Measurements from ENCODE around the gene USP27X. TPM values are rescaled to one million over a fixed set of nuclear protein-coding genes. Genes with fewer than 3 reads are reported as not detected.

The USP27X gene
- total RNA-seq (2012; rRNA removed): 0.76 and 1.3 TPM in 2 replicates

GRCh38 chrX:49878834-49879655 lies at the start of gene USP27X:
Gene USP27X (plus strand): TSS chrX:49879484. CDS start chrX:49880308, 824 bp downstream.
- Histone ChIP-seq H3K4me2 (ENCODE audit: low read length) (peak within 1 kb of the TSS; percentile 86), H3K36me3 (ENCODE audit: insufficient read depth, low read length) (no peaks in the 10 kb centered on the region), H3K27me3 (ENCODE audit: control insufficient read depth, insufficient read depth, low read length) (no peaks in the 10 kb centered on the region), H3K4me1 (ENCODE audit: control insufficient read depth, insufficient read depth, low read length) (peaks cover 6% of the 10 kb centered on the region), H3K9me3 (replicated peaks; ENCODE audit: low read length) (no peaks in the 10 kb centered on the region), H3K4me3 (ENCODE audit: low read length) (peak within 1 kb of the TSS; percentile 77), H3K9ac (ENCODE audit: low read depth, low read length) (peak within 1 kb of the TSS; percentile 82)

DNA sequence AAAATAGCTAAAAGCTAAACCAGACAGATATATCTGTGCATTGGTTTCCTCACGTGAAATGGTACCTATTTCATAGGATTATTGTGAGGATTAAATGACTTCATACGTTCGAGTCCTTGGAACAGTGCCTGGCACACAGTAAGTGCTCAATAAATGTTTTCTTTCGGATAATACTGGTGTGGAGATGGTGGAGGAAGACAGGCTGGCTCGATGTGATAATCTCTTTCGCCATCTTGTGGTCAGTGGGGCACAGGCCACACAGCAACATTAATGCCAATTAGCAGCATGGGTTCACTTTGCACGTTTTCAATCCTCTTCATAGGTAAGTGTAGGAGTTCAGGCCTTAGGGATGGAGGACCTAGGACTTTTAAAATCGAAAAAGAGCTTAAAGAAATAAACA lies 40.9 kb upstream of the USP27X start:
- Histone ChIP-seq H3K27me3 (ENCODE audit: control insufficient read depth, insufficient read depth, low read length) (peaks cover 17% of the 10 kb centered on the region), H3K4me2 (ENCODE audit: low read length) (no peak overlapping the region), H3K9me3 (replicated peaks; ENCODE audit: low read length) (no peaks in the 10 kb centered on the region), H3K4me1 (ENCODE audit: control insufficient read depth, insufficient read depth, low read length) (no peaks in the 10 kb centered on the region), H3K9ac (ENCODE audit: low read depth, low read length) (no peak overlapping the region), H3K36me3 (ENCODE audit: insufficient read depth, low read length) (no peaks in the 10 kb centered on the region), H3K4me3 (ENCODE audit: low read length) (no peak overlapping the region)

- H3K36me3 ChIP-seq (ENCODE audit: insufficient read depth, low read length): no peaks in the 10 kb centered on the region
Measured at GRCh38 chrX:49840679-49841078, 38.6 kb upstream of the USP27X start.

GRCh38 chrX:49842621-49843020 lies 36.7 kb upstream of the USP27X start:
- no peak overlapping the region for H3K4me3 ChIP-seq (ENCODE audit: low read length)
- H3K9me3 ChIP-seq (replicated peaks; ENCODE audit: low read length): no peaks in the 10 kb centered on the region

More at GRCh38 chrX:49840679-49841078, 38.6 kb upstream of the USP27X start:
- Histone ChIP-seq H3K9me3 (replicated peaks; ENCODE audit: low read length) (no peaks in the 10 kb centered on the region), H3K4me2 (ENCODE audit: low read length) (no peak overlapping the region), H3K9ac (ENCODE audit: low read depth, low read length) (no peak overlapping the region), H3K4me1 (ENCODE audit: control insufficient read depth, insufficient read depth, low read length) (no peaks in the 10 kb centered on the region), H3K4me3 (ENCODE audit: low read length) (no peak overlapping the region), H3K27me3 (ENCODE audit: control insufficient read depth, insufficient read depth, low read length) (peaks cover 9% of the 10 kb centered on the region)

DNA sequence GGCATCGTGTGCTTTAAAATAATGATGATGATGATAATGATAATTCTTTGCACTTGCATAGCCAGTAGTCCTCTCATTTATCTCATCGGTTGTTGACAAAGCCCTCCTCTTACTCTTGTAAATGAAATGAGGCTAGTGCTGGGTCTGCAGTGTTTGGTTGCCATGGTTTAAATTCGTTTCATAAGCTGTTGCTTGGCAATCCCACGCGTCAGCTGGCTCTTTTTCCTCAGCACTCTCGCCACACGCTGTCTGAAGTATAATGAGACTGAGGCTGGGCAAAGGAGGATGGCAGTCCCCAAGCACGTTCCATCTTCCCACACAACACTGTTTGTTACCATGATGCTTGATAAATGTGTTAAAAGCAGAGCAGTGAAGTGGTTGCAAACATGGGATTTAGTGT lies 34.7 kb upstream of the USP27X start:
- H3K9ac ChIP-seq (ENCODE audit: low read depth, low read length): no peak overlapping the region
- H3K4me2 ChIP-seq (ENCODE audit: low read length): no peak overlapping the region
- H3K27me3 ChIP-seq (ENCODE audit: control insufficient read depth, insufficient read depth, low read length): peaks cover 5% of the 10 kb centered on the region
- H3K4me1 ChIP-seq (ENCODE audit: control insufficient read depth, insufficient read depth, low read length): no peaks in the 10 kb centered on the region
- H3K4me3 ChIP-seq (ENCODE audit: low read length): no peak overlapping the region
- H3K9me3 ChIP-seq (replicated peaks; ENCODE audit: low read length): peaks cover 5% of the 10 kb centered on the region
- no peaks in the 10 kb centered on the region for H3K36me3 ChIP-seq (ENCODE audit: insufficient read depth, low read length)

More at GRCh38 chrX:49842621-49843020, 36.7 kb upstream of the USP27X start:
- Histone ChIP-seq H3K36me3 (ENCODE audit: insufficient read depth, low read length) (no peaks in the 10 kb centered on the region), H3K4me2 (ENCODE audit: low read length) (no peak overlapping the region), H3K27me3 (ENCODE audit: control insufficient read depth, insufficient read depth, low read length) (peaks cover 7% of the 10 kb centered on the region), H3K4me1 (ENCODE audit: control insufficient read depth, insufficient read depth, low read length) (no peaks in the 10 kb centered on the region), H3K9ac (ENCODE audit: low read depth, low read length) (no peak overlapping the region)

DNA sequence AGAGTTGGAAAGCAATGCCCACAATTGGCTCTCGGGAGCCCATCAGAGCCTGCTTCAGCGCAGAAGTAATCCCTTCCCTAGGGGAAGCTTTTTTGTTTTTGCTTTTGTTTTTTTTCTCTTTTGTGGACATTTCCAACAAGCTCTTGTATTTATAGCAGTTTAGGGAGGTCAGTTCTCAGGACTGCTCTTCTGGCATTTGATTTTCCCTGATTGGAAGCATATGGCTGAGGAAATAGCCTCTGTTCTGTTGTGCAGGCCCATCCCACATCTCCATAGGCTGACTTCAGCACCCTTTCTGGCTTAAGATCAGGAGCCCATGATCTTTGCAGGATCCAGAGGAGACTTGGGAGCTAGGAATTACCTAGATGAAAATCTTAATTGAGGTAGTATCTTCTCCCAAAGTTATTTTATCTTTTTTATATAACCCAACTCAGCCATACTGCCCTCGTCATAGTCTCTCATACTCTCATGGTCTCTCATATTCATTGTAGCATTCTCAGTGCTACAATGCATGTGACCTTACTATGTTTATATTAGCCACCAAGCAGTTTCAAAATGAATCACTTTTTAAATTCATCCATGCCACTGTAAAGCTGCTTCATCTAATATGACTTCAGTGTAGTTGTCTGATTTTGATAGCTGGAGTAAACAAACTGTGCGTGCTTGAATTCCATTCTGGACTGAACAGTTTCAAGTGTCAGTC lies 33.4 kb upstream of the USP27X start:
- H3K9ac ChIP-seq (ENCODE audit: low read depth, low read length): no peak overlapping the region
- H3K4me1 ChIP-seq (ENCODE audit: control insufficient read depth, insufficient read depth, low read length): no peaks in the 10 kb centered on the region
- no peak overlapping the region for H3K4me2 ChIP-seq (ENCODE audit: low read length)
- H3K27me3 ChIP-seq (ENCODE audit: control insufficient read depth, insufficient read depth, low read length): peaks cover 5% of the 10 kb centered on the region
- peaks cover 5% of the 10 kb centered on the region for H3K9me3 ChIP-seq (replicated peaks; ENCODE audit: low read length)
- no peaks in the 10 kb centered on the region for H3K36me3 ChIP-seq (ENCODE audit: insufficient read depth, low read length)
- H3K4me3 ChIP-seq (ENCODE audit: low read length): no peak overlapping the region

GRCh38 chrX:49846522-49846921 lies 32.8 kb upstream of the USP27X start:
- H3K4me3 ChIP-seq (ENCODE audit: low read length): no peak overlapping the region
- H3K4me2 ChIP-seq (ENCODE audit: low read length): no peak overlapping the region
- H3K4me1 ChIP-seq (ENCODE audit: control insufficient read depth, insufficient read depth, low read length): no peaks in the 10 kb centered on the region
- H3K27me3 ChIP-seq (ENCODE audit: control insufficient read depth, insufficient read depth, low read length): peaks cover 6% of the 10 kb centered on the region
- H3K9ac ChIP-seq (ENCODE audit: low read depth, low read length): no peak overlapping the region
- H3K9me3 ChIP-seq (replicated peaks; ENCODE audit: low read length): peaks cover 5% of the 10 kb centered on the region
- no peaks in the 10 kb centered on the region for H3K36me3 ChIP-seq (ENCODE audit: insufficient read depth, low read length)

DNA sequence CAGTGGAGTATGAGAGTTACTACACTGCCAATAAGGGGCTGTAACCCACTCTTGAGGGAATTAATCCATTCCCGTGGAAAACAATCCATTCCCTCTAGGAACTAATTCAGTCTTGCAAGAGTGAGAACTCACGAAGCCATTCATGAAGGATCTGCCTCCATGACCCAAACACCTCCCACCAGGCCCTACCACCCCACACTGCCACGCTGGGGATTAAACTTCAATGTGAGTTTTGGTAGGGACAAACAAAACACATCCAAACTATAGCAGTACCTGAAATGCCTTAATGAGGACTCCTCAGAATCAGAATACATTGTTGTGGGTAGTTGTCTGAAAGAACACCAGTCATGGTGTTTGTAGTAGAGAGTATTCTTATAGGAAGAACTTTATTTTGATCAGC lies 31.0 kb upstream of the USP27X start:
- Histone ChIP-seq H3K9ac (ENCODE audit: low read depth, low read length) (no peak overlapping the region), H3K4me2 (ENCODE audit: low read length) (no peak overlapping the region), H3K36me3 (ENCODE audit: insufficient read depth, low read length) (no peaks in the 10 kb centered on the region), H3K4me1 (ENCODE audit: control insufficient read depth, insufficient read depth, low read length) (no peaks in the 10 kb centered on the region), H3K4me3 (ENCODE audit: low read length) (no peak overlapping the region), H3K9me3 (replicated peaks; ENCODE audit: low read length) (peaks cover 5% of the 10 kb centered on the region), H3K27me3 (ENCODE audit: control insufficient read depth, insufficient read depth, low read length) (peaks cover 15% of the 10 kb centered on the region)

- H3K4me2 ChIP-seq (ENCODE audit: low read length): no peak overlapping the region
- peaks cover 16% of the 10 kb centered on the region for H3K27me3 ChIP-seq (ENCODE audit: control insufficient read depth, insufficient read depth, low read length)
- no peaks in the 10 kb centered on the region for H3K36me3 ChIP-seq (ENCODE audit: insufficient read depth, low read length)
- H3K9ac ChIP-seq (ENCODE audit: low read depth, low read length): no peak overlapping the region
- H3K4me1 ChIP-seq (ENCODE audit: control insufficient read depth, insufficient read depth, low read length): no peaks in the 10 kb centered on the region
- peaks cover 5% of the 10 kb centered on the region for H3K9me3 ChIP-seq (replicated peaks; ENCODE audit: low read length)
- no peak overlapping the region for H3K4me3 ChIP-seq (ENCODE audit: low read length)
Measured at GRCh38 chrX:49850028-49850427, 29.3 kb upstream of the USP27X start.

DNA sequence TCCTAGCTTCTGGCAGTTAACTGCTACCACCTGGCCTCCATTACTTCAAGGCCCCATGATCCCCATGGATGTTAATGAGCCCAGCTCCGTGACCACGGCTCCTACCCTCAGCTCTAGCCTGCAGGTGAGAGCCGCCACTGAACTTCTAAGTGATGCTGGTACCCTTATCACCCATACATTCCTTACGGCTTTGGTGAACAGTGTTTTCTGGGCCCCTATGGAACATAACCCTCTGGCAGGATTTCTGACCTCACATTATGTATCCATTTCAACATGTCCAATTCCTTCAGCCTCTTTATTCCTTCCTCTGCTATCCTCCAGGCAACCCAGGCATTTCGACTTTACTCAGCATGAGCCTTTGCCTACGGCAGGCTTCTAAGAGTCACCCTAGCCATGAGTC lies 25.6 kb upstream of the USP27X start:
- H3K4me3 ChIP-seq (ENCODE audit: low read length): no peak overlapping the region
- H3K4me1 ChIP-seq (ENCODE audit: control insufficient read depth, insufficient read depth, low read length): no peaks in the 10 kb centered on the region
- peaks cover 4% of the 10 kb centered on the region for H3K9me3 ChIP-seq (replicated peaks; ENCODE audit: low read length)
- peaks cover 14% of the 10 kb centered on the region for H3K27me3 ChIP-seq (ENCODE audit: control insufficient read depth, insufficient read depth, low read length)
- no peaks in the 10 kb centered on the region for H3K36me3 ChIP-seq (ENCODE audit: insufficient read depth, low read length)
- H3K9ac ChIP-seq (ENCODE audit: low read depth, low read length): no peak overlapping the region
- H3K4me2 ChIP-seq (ENCODE audit: low read length): no peak overlapping the region

- no peaks in the 10 kb centered on the region for H3K9me3 ChIP-seq (replicated peaks; ENCODE audit: low read length)
- no peak overlapping the region for H3K4me2 ChIP-seq (ENCODE audit: low read length)
- H3K27me3 ChIP-seq (ENCODE audit: control insufficient read depth, insufficient read depth, low read length): peaks cover 12% of the 10 kb centered on the region
- H3K36me3 ChIP-seq (ENCODE audit: insufficient read depth, low read length): no peaks in the 10 kb centered on the region
- H3K9ac ChIP-seq (ENCODE audit: low read depth, low read length): no peak overlapping the region
- H3K4me1 ChIP-seq (ENCODE audit: control insufficient read depth, insufficient read depth, low read length): no peaks in the 10 kb centered on the region
- H3K4me3 ChIP-seq (ENCODE audit: low read length): no peak overlapping the region
Measured at GRCh38 chrX:49856819-49857218, 22.5 kb upstream of the USP27X start.
